NB4 (cell line): ENCODE measurements around the gene DRAXIN.

Experiments used
- DNase-seq: peaks from one replicate; pipeline ENCODE4 v3.0.0; 2010; ENCODE audit warnings: low read depth
- H3K4me3 ChIP-seq: one replicate; pipeline ENCODE4 v1.5.1; 2011; ENCODE audit warnings: mild to moderate bottlenecking, low read depth, low read length, moderate library complexity
- MYC ChIP-seq: IDR thresholded peaks from 2 replicates; pipeline ENCODE4 v1.6.1; 2011; ENCODE audit warnings: low read depth, low read length
- POLR2A ChIP-seq: IDR thresholded peaks from 2 replicates; pipeline ENCODE4 v1.6.1; 2011; ENCODE audit warnings: mild to moderate bottlenecking; ENCODE audit not compliant: insufficient read length; ENCODE audit errors: extremely low read depth
- TF ChIP-seq, protein P1 (sequence below): IDR thresholded peaks from one replicate; pipeline ENCODE4 v1.5.1; 2012; ENCODE audit warnings: low read depth, low read length
- TF ChIP-seq, protein P2 (sequence below): IDR thresholded peaks from 2 replicates; pipeline ENCODE4 v1.6.1; 2011; ENCODE audit warnings: low read depth, low read length

The DRAXIN gene

DNA sequence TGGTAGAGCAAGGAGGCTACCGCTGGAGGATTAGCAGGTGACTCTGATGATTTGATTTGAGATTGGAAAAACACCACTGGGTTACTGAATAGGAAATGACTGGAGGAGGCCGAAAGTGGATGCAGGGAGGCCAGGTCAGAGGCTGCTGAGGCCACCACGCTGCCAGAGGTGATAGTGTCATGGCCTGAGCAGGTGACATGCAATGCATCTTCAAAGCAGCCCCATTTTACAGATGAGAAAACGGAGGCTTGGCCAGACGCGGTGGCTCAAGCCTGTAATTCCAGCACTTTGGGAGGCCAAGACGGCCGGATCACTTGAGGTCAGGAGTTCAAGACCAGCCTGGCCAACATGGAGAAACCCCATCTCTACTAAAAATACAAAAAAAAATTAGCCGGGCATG, 83.2 kb downstream of the DRAXIN start:
- TF ChIP-seq, protein P1, sequence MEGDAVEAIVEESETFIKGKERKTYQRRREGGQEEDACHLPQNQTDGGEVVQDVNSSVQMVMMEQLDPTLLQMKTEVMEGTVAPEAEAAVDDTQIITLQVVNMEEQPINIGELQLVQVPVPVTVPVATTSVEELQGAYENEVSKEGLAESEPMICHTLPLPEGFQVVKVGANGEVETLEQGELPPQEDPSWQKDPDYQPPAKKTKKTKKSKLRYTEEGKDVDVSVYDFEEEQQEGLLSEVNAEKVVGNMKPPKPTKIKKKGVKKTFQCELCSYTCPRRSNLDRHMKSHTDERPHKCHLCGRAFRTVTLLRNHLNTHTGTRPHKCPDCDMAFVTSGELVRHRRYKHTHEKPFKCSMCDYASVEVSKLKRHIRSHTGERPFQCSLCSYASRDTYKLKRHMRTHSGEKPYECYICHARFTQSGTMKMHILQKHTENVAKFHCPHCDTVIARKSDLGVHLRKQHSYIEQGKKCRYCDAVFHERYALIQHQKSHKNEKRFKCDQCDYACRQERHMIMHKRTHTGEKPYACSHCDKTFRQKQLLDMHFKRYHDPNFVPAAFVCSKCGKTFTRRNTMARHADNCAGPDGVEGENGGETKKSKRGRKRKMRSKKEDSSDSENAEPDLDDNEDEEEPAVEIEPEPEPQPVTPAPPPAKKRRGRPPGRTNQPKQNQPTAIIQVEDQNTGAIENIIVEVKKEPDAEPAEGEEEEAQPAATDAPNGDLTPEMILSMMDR, result no peak
- TF ChIP-seq, protein P2, sequence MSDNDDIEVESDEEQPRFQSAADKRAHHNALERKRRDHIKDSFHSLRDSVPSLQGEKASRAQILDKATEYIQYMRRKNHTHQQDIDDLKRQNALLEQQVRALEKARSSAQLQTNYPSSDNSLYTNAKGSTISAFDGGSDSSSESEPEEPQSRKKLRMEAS, result no peak
- TF ChIP-seq MYC (no peak), POLR2A (no peak)
- DNase-seq, result no peak
- H3K4me3 ChIP-seq, result no peak overlapping the region
